HepG2 (cell line): ENCODE results near the gene SGCD. TPM values are rescaled to one million over a fixed set of nuclear protein-coding genes. Genes with fewer than 3 reads are reported as not detected.

Source experiments
- ATAC-seq: fragments of 200-7000 bp; cut with Tn5 transposase; 3 replicates; pipeline ENCODE4 v1.9.1; 2020; ENCODE audit warnings: mild to moderate bottlenecking, moderate library complexity
- BruUV-seq: library from RNA; stranded (reverse); fragments of 400-500 nt; replicated peaks from 2 replicates; lab custom pipeline; 2021; lab: Mats Ljungman, UMichigan
- CTCF ChIA-PET: fragments of 300-600 bp; formaldehyde crosslinking; extraction: SDS; loops from one replicate; lab custom pipeline; 2021; ENCODE audit warnings: low total read pairs, inconsistent platforms, low intra/inter-chr PET ratio; lab: Yijun Ruan, JAX
- POLR2A ChIA-PET: fragments of 350-600 bp; sonication (Branson Sonifier 250); formaldehyde crosslinking; loops from one replicate; lab custom pipeline; 2020; ENCODE audit warnings: antibody characterized with exemption, inconsistent platforms; lab: Yijun Ruan, JAX
- DNase-seq: peaks from one replicate; pipeline ENCODE4 v3.0.0-alpha.2; 2015; ENCODE audit warnings: low spot score
- FAIRE-seq: peaks from 3 replicates; lab custom pipeline; 2011; peaks lifted over from hg19 to GRCh38; lab: Jason Lieb, UNC
- H2AFZ ChIP-seq: one replicate; pipeline ENCODE4 v1.6.1; 2011; ENCODE audit warnings: low read length, inconsistent platforms
- H3K27ac ChIP-seq: fragments of 300-600 bp; 3 replicates; pipeline ENCODE4 v1.8.0; 2011; ENCODE audit warnings: mixed run types, mild to moderate bottlenecking, mixed read lengths, low read length, inconsistent platforms; ENCODE audit not compliant: insufficient read depth; ENCODE audit errors: extremely low read length
- H3K27me3 ChIP-seq, 2 experiments: fragments of 200-600 bp in 1 of 2; 2 replicates in 1 of 2; 3 replicates in 1 of 2; pipeline versions ENCODE4 v1.6.0 to v1.8.0; 2011; ENCODE audit warnings: low read length in 2 of 2, mild to moderate bottlenecking in 2 of 2, moderate library complexity in 2 of 2, inconsistent platforms in 1 of 2; ENCODE audit not compliant: insufficient read depth in 2 of 2, control insufficient read depth in 1 of 2
- H3K36me3 ChIP-seq, 2 experiments: fragments of 200-600 bp in 1 of 2; replicated peaks in 1 of 2; 2 replicates in 1 of 2; 3 replicates in 1 of 2; pipeline versions ENCODE4 v1.5.1 to v1.8.0; 2011; ENCODE audit warnings: low read length in 2 of 2, inconsistent platforms in 1 of 2; ENCODE audit not compliant: insufficient read depth in 2 of 2, control insufficient read depth in 1 of 2
- H3K4me1 ChIP-seq: 2 replicates; pipeline ENCODE4 v1.5.1; 2012; ENCODE audit warnings: low read length, inconsistent platforms; ENCODE audit not compliant: insufficient read depth
- H3K4me2 ChIP-seq: 2 replicates; pipeline ENCODE4 v1.6.0; 2011; ENCODE audit warnings: low read depth, low read length, inconsistent platforms
- H3K4me3 ChIP-seq, 3 experiments: fragments of 200-600 bp in 1 of 3; sonication (generic), shearing (Covaris generic) in 1 of 3; replicated peaks in 1 of 3; 2 replicates each; pipeline ENCODE4 v1.5.1; 2011 to 2016; ENCODE audit warnings: low read length in 3 of 3, inconsistent platforms in 2 of 3, low read depth in 2 of 3, mild to moderate bottlenecking in 2 of 3, control low read depth in 1 of 3, mixed read lengths in 1 of 3; ENCODE audit not compliant: insufficient read depth in 1 of 3
- H3K79me2 ChIP-seq: one replicate; pipeline ENCODE4 v1.6.1; 2011; ENCODE audit warnings: low read length, inconsistent platforms; ENCODE audit not compliant: insufficient read depth
- H3K9ac ChIP-seq: 2 replicates; pipeline ENCODE4 v1.6.0; 2011; ENCODE audit warnings: mild to moderate bottlenecking, low read depth, low read length, inconsistent platforms; ENCODE audit not compliant: insufficient read depth
- H3K9me3 ChIP-seq: 2 replicates; pipeline ENCODE4 v1.5.1; 2012; ENCODE audit warnings: mild to moderate bottlenecking, low read length
- H4K20me1 ChIP-seq: 2 replicates; pipeline ENCODE4 v1.6.0; 2011; ENCODE audit warnings: inconsistent platforms, mild to moderate bottlenecking, low read length, moderate library complexity; ENCODE audit not compliant: insufficient read depth
- JUNB ChIP-seq: sonication (generic); formaldehyde crosslinking; IDR thresholded peaks from 2 replicates; pipeline ENCODE4 v1.8.0; 2022; ENCODE audit warnings: missing genetic modification reagents, mild to moderate bottlenecking, borderline replicate concordance
- MTA1 ChIP-seq: sonication (generic); formaldehyde crosslinking; IDR thresholded peaks from 2 replicates; pipeline ENCODE4 v1.4.0; 2020; ENCODE audit warnings: missing genetic modification reagents, mild to moderate bottlenecking, borderline replicate concordance
- RELA ChIP-seq: sonication (generic); formaldehyde crosslinking; IDR thresholded peaks from 2 replicates; pipeline ENCODE4 v1.4.0; 2020; ENCODE audit warnings: missing genetic modification reagents
- ZNF232 ChIP-seq: sonication (generic); formaldehyde crosslinking; IDR thresholded peaks from 2 replicates; pipeline ENCODE4 v1.4.0; 2020; ENCODE audit warnings: missing genetic modification reagents, borderline replicate concordance
- ZNF569 ChIP-seq: sonication (generic); formaldehyde crosslinking; IDR thresholded peaks from 2 replicates; pipeline ENCODE4 v1.5.0; 2020; ENCODE audit warnings: mild to moderate bottlenecking, missing genetic modification reagents, moderate library complexity, borderline replicate concordance
- WGBS: methylation state at CpG from one replicate; pipeline ENCODE4 v1.1.6; 2017; ENCODE audit warnings: low lambda C conversion rate; 5-methylcytosine and 5-hydroxymethylcytosine counted together
- in situ Hi-C: cut with HindIII; loops from 2 replicates; pipeline ENCODE4 v1.10.0; 2017; ENCODE audit warnings: low pct_unique_long_range_greater_than_20kb; ENCODE audit not compliant: extremely low pct_ligation_motif_present
- intact Hi-C: fragments of 100-400 bp; cut with micrococcal nuclease; formaldehyde crosslinking; loops from one replicate; pipeline ENCODE4 v1.10.0; 2022; ENCODE audit not compliant: unreplicated experiment
- polyA plus RNA-seq, 8 experiments: library from polyadenylated mRNA; depleted of rRNA in 3 of 8; stranded (reverse) in 7 of 8; unstranded in 1 of 8; fragments of >200 nt; fragmentation: Illumina TruSeq in 4 of 8; extraction: Trizol in 4 of 8; gene quantifications; 2 replicates each; pipeline versions ENCODE4 v1.2.1 to v1.2.3, GENCODE V29; 2011 to 2016; ENCODE audit warnings: low read depth in 4 of 8, missing spikeins in 1 of 8, mixed read lengths in 1 of 8; ENCODE audit not compliant: insufficient read depth in 1 of 8
- total RNA-seq, 5 experiments: library from RNA; depleted of rRNA; stranded (reverse); fragments of >200 nt; fragmentation: Illumina TruSeq; extraction: Trizol; gene quantifications; 2 replicates each; pipeline ENCODE4 v1.2.3, GENCODE V29; 2016; ENCODE audit warnings: low read depth in 1 of 5
- TF ChIP-seq, protein P1 (sequence below): sonication (generic); formaldehyde crosslinking; IDR thresholded peaks from 2 replicates; pipeline ENCODE4 v1.8.1; 2023; ENCODE audit warnings: missing genetic modification reagents, mild to moderate bottlenecking, borderline replicate concordance
- TF ChIP-seq, protein P2 (sequence below): sonication (generic); formaldehyde crosslinking; IDR thresholded peaks from 2 replicates; pipeline ENCODE4 v1.9.0; 2022; ENCODE audit warnings: low read depth, missing genetic modification reagents
- TF ChIP-seq, protein P3 (sequence below): sonication (generic); formaldehyde crosslinking; IDR thresholded peaks from 2 replicates; pipeline ENCODE4 v1.4.0; 2020; ENCODE audit warnings: missing genetic modification reagents
- TF ChIP-seq, protein P4 (sequence below): IDR thresholded peaks from 2 replicates; pipeline ENCODE4 v1.6.1; 2016; ENCODE audit warnings: missing compliant biosample characterization, missing genetic modification reagents, borderline replicate concordance

The SGCD gene
- total and polyA plus RNA-seq, 2 of the 13 experiments (the other 11 are each of a cell fraction or from before 2014, with no cell fraction given) = not detected

DNA sequence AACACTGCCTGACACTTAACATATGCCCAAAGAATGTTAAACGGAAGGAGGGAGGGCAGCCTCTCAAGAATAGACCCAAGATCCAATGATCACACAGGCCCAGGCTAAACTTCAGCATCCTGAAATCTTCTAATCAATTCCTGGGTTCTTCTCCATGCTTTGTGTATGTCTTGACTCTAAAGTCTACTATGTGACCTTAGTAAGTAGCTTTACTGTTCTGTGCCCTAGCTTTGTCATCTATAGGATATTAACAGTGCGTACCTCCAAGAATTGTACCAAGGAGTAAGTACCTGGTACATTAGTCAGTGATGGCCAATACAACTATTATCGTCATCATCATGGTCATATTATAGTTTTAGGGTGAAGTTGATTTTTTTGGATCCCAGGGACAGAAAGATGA is 96.6 kb downstream of the SGCD start:
- no peak overlapping the region for H3K9ac ChIP-seq
- no peaks in the 10 kb centered on the region for H3K9me3 ChIP-seq
- H3K27me3 ChIP-seq = no peaks in the 10 kb centered on the region; a peak in 1 of 5 replicates
- no peak for ATAC-seq
- DNase-seq = no peak
- no peak overlapping the region for H3K4me3 ChIP-seq
- TF ChIP-seq RELA (CRISPR knock-in tag) (no peak), MTA1 (CRISPR knock-in tag) (no peak), ZNF232 (CRISPR knock-in tag) (no peak), ZNF569 (CRISPR knock-in tag) (no peak), JUNB (CRISPR knock-in tag) (no peak)
- TF ChIP-seq, protein P1, sequence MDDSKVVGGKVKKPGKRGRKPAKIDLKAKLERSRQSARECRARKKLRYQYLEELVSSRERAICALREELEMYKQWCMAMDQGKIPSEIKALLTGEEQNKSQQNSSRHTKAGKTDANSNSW (CRISPR knock-in tag) = no peak
- TF ChIP-seq, protein P2, sequence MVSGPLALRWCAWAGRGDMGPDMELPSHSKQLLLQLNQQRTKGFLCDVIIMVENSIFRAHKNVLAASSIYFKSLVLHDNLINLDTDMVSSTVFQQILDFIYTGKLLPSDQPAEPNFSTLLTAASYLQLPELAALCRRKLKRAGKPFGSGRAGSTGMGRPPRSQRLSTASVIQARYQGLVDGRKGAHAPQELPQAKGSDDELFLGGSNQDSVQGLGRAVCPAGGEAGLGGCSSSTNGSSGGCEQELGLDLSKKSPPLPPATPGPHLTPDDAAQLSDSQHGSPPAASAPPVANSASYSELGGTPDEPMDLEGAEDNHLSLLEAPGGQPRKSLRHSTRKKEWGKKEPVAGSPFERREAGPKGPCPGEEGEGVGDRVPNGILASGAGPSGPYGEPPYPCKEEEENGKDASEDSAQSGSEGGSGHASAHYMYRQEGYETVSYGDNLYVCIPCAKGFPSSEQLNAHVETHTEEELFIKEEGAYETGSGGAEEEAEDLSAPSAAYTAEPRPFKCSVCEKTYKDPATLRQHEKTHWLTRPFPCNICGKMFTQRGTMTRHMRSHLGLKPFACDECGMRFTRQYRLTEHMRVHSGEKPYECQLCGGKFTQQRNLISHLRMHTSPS = no peak
- TF ChIP-seq, protein P3, sequence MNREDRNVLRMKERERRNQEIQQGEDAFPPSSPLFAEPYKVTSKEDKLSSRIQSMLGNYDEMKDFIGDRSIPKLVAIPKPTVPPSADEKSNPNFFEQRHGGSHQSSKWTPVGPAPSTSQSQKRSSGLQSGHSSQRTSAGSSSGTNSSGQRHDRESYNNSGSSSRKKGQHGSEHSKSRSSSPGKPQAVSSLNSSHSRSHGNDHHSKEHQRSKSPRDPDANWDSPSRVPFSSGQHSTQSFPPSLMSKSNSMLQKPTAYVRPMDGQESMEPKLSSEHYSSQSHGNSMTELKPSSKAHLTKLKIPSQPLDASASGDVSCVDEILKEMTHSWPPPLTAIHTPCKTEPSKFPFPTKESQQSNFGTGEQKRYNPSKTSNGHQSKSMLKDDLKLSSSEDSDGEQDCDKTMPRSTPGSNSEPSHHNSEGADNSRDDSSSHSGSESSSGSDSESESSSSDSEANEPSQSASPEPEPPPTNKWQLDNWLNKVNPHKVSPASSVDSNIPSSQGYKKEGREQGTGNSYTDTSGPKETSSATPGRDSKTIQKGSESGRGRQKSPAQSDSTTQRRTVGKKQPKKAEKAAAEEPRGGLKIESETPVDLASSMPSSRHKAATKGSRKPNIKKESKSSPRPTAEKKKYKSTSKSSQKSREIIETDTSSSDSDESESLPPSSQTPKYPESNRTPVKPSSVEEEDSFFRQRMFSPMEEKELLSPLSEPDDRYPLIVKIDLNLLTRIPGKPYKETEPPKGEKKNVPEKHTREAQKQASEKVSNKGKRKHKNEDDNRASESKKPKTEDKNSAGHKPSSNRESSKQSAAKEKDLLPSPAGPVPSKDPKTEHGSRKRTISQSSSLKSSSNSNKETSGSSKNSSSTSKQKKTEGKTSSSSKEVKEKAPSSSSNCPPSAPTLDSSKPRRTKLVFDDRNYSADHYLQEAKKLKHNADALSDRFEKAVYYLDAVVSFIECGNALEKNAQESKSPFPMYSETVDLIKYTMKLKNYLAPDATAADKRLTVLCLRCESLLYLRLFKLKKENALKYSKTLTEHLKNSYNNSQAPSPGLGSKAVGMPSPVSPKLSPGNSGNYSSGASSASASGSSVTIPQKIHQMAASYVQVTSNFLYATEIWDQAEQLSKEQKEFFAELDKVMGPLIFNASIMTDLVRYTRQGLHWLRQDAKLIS (CRISPR knock-in tag) = no peak
- TF ChIP-seq, protein P4, sequence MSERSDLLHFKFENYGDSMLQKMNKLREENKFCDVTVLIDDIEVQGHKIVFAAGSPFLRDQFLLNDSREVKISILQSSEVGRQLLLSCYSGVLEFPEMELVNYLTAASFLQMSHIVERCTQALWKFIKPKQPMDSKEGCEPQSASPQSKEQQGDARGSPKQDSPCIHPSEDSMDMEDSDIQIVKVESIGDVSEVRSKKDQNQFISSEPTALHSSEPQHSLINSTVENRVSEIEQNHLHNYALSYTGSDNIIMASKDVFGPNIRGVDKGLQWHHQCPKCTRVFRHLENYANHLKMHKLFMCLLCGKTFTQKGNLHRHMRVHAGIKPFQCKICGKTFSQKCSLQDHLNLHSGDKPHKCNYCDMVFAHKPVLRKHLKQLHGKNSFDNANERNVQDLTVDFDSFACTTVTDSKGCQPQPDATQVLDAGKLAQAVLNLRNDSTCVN = no peak
- TF ChIP-seq, all 625 proteins: peak for 0
- CTCF ChIA-PET = no interaction called here
- Histone ChIP-seq H3K4me1 (no peaks in the 10 kb centered on the region), H3K79me2 (no peaks in the 10 kb centered on the region), H2AFZ (no peak overlapping the region), H3K4me2 (no peak overlapping the region), H4K20me1 (no peaks in the 10 kb centered on the region), H3K27ac (no peak overlapping the region), H3K36me3 (no peaks in the 10 kb centered on the region)
- intact Hi-C loops (no loop called here), in situ Hi-C loops (no loop called here)
- WGBS = 2% methylated on average over 3 of the region's 3 CpGs
- no peak for FAIRE-seq
- BruUV-seq = no TSS peak
- POLR2A ChIA-PET = no interaction called here
